ENCODE results near the gene CTXND1.

DNA sequence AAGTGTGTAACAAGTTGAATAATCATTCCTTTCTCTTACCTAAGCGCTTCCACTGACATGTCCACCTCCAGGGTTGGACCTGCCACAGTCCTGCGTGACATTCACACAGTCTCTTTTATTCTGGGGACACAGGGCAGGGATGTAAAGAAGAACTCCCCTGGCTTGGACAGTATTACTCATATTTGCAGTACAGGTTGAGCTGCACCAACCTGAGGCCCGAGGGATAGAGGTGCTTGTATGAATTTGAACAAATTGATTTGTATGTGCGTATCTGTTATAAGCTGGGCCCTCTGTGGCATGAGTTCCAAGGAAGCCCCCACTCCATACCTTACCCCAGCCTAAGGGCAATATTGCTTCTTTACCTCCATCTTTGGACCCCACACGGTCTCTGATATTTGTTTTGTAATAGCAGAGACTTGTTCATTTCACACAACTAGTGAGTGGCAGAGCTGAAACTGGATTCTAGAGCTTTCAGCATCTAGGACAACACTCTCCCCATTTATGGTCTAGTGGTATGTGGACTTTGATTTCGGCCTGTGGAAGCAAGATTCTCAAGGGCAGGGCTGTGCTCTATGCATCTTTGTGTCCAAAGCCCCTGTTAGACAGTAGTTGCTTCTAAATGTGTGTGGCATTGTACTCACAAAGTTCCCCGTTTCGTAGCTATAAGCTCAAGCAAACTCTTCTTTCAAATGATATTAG lies 60.0 kb downstream of the CTXND1 start:
- TF ChIP-seq, protein P1, sequence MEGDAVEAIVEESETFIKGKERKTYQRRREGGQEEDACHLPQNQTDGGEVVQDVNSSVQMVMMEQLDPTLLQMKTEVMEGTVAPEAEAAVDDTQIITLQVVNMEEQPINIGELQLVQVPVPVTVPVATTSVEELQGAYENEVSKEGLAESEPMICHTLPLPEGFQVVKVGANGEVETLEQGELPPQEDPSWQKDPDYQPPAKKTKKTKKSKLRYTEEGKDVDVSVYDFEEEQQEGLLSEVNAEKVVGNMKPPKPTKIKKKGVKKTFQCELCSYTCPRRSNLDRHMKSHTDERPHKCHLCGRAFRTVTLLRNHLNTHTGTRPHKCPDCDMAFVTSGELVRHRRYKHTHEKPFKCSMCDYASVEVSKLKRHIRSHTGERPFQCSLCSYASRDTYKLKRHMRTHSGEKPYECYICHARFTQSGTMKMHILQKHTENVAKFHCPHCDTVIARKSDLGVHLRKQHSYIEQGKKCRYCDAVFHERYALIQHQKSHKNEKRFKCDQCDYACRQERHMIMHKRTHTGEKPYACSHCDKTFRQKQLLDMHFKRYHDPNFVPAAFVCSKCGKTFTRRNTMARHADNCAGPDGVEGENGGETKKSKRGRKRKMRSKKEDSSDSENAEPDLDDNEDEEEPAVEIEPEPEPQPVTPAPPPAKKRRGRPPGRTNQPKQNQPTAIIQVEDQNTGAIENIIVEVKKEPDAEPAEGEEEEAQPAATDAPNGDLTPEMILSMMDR (IDR thresholded peaks at IDR 0.05), result no peak
- no peak for TF ChIP-seq POLR2A (IDR thresholded peaks at IDR 0.05)
